OCI-LY7 (cell line): ENCODE data around the gene TM9SF1. TPM values are rescaled to one million over a fixed set of nuclear protein-coding genes. Genes with fewer than 3 reads are reported as not detected.

Experiments
- BruUV-seq: library from RNA; stranded (reverse); fragments of 400-500 nt; replicated peaks from 2 replicates; lab custom pipeline; 2021; lab: Mats Ljungman, UMichigan
- CTCF ChIA-PET: fragments of 300-600 bp; sonication (Branson Sonifier 250); formaldehyde crosslinking; loops from one replicate; lab custom pipeline; 2022; ENCODE audit warnings: antibody characterized with exemption; ENCODE audit not compliant: unreplicated experiment; lab: Charles Lee
- POLR2A ChIA-PET: fragments of 300-600 bp; sonication (Branson Sonifier 250); formaldehyde crosslinking; loops from one replicate; lab custom pipeline; 2022; ENCODE audit warnings: antibody characterized with exemption; lab: Charles Lee
- DNase-seq: peaks from one replicate; pipeline ENCODE4 v3.0.0-alpha.2; 2015; ENCODE audit warnings: low spot score
- H2AFZ ChIP-seq: fragments of 200-600 bp; sonication (generic), shearing (Covaris generic); 2 replicates; pipeline ENCODE4 v1.6.1; 2014; ENCODE audit warnings: mild to moderate bottlenecking, antibody characterized with exemption, low read length, moderate library complexity
- H3K27ac ChIP-seq: fragments of 200-600 bp; sonication (generic); 2 replicates; pipeline ENCODE4 v1.5.1; 2014; ENCODE audit warnings: mixed run types, low read depth, mild to moderate bottlenecking, moderate library complexity, low read length, inconsistent platforms; ENCODE audit not compliant: poor library complexity, severe bottlenecking
- H3K36me3 ChIP-seq: fragments of 200-600 bp; sonication (generic); 2 replicates; pipeline ENCODE4 v1.6.1; 2014; ENCODE audit warnings: mild to moderate bottlenecking, antibody characterized with exemption, low read length, moderate library complexity, mixed read lengths; ENCODE audit not compliant: insufficient read depth
- H3K4me1 ChIP-seq: fragments of 200-600 bp; sonication (generic); 2 replicates; pipeline ENCODE4 v1.5.1; 2014; ENCODE audit warnings: mild to moderate bottlenecking, low read length; ENCODE audit not compliant: insufficient read depth, poor library complexity, severe bottlenecking
- H3K4me2 ChIP-seq: fragments of 200-600 bp; sonication (generic); 2 replicates; pipeline ENCODE4 v1.6.1; 2014; ENCODE audit warnings: mild to moderate bottlenecking, low read length
- H3K4me3 ChIP-seq: fragments of 200-600 bp; sonication (generic); 2 replicates; pipeline ENCODE4 v1.5.1; 2014; ENCODE audit warnings: mild to moderate bottlenecking, low read depth, low read length; ENCODE audit not compliant: poor library complexity, severe bottlenecking
- H3K79me2 ChIP-seq: fragments of 200-600 bp; sonication (generic); 2 replicates; pipeline ENCODE4 v1.6.1; 2016; ENCODE audit warnings: low read depth, mild to moderate bottlenecking, low read length, moderate library complexity, mixed read lengths; ENCODE audit not compliant: insufficient read depth
- H3K9me2 ChIP-seq: fragments of 200-600 bp; sonication (generic); 2 replicates; pipeline ENCODE4 v1.6.1; 2016; ENCODE audit warnings: mild to moderate bottlenecking, low read length, mixed read lengths; ENCODE audit not compliant: insufficient read depth
- H3K9me3 ChIP-seq: fragments of 200-600 bp; sonication (generic); 2 replicates; pipeline ENCODE4 v1.6.1; 2014; ENCODE audit warnings: mild to moderate bottlenecking, mixed run types, low read length, mixed read lengths
- H4K20me1 ChIP-seq: fragments of 200-600 bp; sonication (generic); 2 replicates; pipeline ENCODE4 v1.6.1; 2014; ENCODE audit warnings: mild to moderate bottlenecking, antibody characterized with exemption, low read length, moderate library complexity, mixed read lengths; ENCODE audit not compliant: insufficient read depth
- CTCF ChIP-seq: fragments of 200-600 bp; sonication (generic); conservative IDR thresholded peaks from 2 replicates; pipeline ENCODE4 v1.5.1; 2014; ENCODE audit warnings: mild to moderate bottlenecking, antibody characterized with exemption, low read length, moderate library complexity, mixed read lengths
- EZH2phosphoT487 ChIP-seq: fragments of 200-600 bp; sonication (generic); IDR thresholded peaks from 2 replicates; pipeline ENCODE4 v1.6.1; 2018; ENCODE audit warnings: low read depth, borderline replicate concordance, mild to moderate bottlenecking, mixed run types, antibody characterized with exemption, low read length, moderate library complexity, mixed read lengths
- intact Hi-C: fragments of 100-400 bp; cut with micrococcal nuclease; formaldehyde crosslinking; loops from one replicate; pipeline ENCODE4 v1.10.0; 2022; ENCODE audit not compliant: unreplicated experiment
- total RNA-seq, 2 experiments: library from RNA; depleted of rRNA in 1 of 2; stranded (reverse); fragments of >200 nt in 1 of 2; shearing (Covaris generic) in 1 of 2; gene quantifications; 2 replicates each; pipeline ENCODE4 v1.2.3, GENCODE V29; 2014 to 2022

TM9SF1 gene
- total RNA-seq, 2 experiments from 2014 or later = 23.4 to 27.8 TPM

DNA sequence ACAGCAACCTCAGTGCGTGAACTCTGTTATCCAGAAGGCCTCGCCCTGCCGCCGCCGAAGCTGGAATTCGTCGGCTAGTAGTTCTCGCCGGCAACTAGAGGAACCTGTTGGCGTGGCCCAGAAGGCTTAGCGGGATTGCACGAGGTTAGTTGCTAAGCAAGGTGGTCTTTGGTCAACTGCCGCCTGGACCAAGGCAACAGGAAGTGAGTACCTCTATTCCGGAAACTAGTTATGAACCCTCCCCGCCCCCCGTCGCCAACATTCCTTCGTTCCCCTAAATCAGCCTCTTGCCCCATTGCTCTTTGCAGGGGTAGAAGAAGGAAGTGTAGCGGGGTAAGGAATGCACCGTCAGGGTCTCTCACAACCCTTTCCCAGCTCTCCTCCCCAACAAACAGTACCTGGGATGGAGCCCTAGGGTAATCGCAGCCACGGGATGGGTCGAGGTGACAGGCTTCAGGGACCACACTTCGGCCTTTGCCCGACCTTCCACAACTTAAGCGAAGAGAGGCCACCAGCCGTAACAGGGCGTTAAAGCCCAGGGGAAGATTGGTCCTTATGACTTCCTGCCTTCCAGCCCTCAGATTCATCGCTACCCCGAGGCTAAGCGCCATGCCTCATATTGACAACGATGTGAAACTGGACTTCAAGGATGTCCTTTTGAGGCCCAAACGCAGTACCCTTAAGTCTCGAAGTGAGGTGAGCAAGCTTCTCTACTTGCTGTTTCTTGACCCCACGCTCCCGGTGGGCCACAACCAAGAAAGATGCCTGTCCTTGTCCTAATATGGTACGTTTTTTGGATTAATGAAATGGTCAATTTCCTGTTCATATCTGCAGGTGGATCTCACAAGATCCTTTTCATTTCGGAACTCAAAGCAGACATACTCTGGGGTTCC, 37.6 kb upstream of the TM9SF1 start, which contains the start of gene GMPR2:
TSS of gene GMPR2 (plus strand) at position 285 of the 893 bp plus-strand sequence. CDS start at position 610, 325 bp downstream.
- ChIA-PET POLR2A (interaction anchor here (0.5 to 1.5 kb wide), 4 partner anchors 9 to 116 kb away, joined by 4 to 8 read pairs (median 4); partner anchors contain the start of genes CHMP4A and TINF2), CTCF (interaction anchor here (0.7 kb wide), 1 partner anchor 60 kb away, joined by 3 read pairs; no protein-coding TSS in a partner anchor)
- BruUV-seq = TSS peak; percentile 76
- DNase-seq = peak; percentile 23
- TF ChIP-seq EZH2phosphoT487 = no peak
- TF ChIP-seq CTCF = no peak
- peak within 1 kb of the TSS; percentile 74 for H3K27ac ChIP-seq
- no peaks in the 10 kb centered on the region for H3K9me2 ChIP-seq
- H3K4me3 ChIP-seq = peak within 1 kb of the TSS; percentile 84
- H3K4me2 ChIP-seq = peak within 1 kb of the TSS; percentile 87
- H3K4me1 ChIP-seq = peaks cover 30% of the 10 kb centered on the region
- intact Hi-C loops = loop anchor here (1.0 kb wide), 1 partner anchor 20 kb away; the partner anchor contains the start of gene CHMP4A
- H3K9me3 ChIP-seq = no peaks in the 10 kb centered on the region
- H3K36me3 ChIP-seq = peaks cover 50% of the 10 kb centered on the region
- peak within 1 kb of the TSS; percentile 94 for H2AFZ ChIP-seq
- peaks cover 42% of the 10 kb centered on the region for H3K79me2 ChIP-seq
- no peaks in the 10 kb centered on the region for H4K20me1 ChIP-seq

- no peak for TF ChIP-seq EZH2phosphoT487
- TF ChIP-seq CTCF = no peak
Observed at GRCh38 chr14:24232121-24232644, 36.9 kb upstream of the TM9SF1 start, which contains the start of gene NEDD8. NEDD8 (minus strand) TSS chr14:24232367; CDS start chr14:24232267, 100 bp downstream.

More at GRCh38 chr14:24232121-24232644, 36.9 kb upstream of the TM9SF1 start, which contains the start of gene NEDD8:
- H3K4me2 ChIP-seq = peak within 1 kb of the TSS; percentile 87
- POLR2A ChIA-PET = interaction anchor here (0.5 to 1.5 kb wide), 3 partner anchors 10 to 117 kb away, joined by 4 to 8 read pairs (median 4); partner anchors contain the start of gene TINF2
- peaks cover 30% of the 10 kb centered on the region for H3K4me1 ChIP-seq
- H3K9me2 ChIP-seq = no peaks in the 10 kb centered on the region
- CTCF ChIA-PET = interaction anchor here (0.7 kb wide), 1 partner anchor 61 kb away, joined by 3 read pairs; no protein-coding TSS in a partner anchor
- H3K36me3 ChIP-seq = peaks cover 50% of the 10 kb centered on the region
- peak; percentile 92 for DNase-seq
- intact Hi-C loops = loop anchor here (1.0 kb wide), 1 partner anchor 19 kb away; the partner anchor contains the start of gene CHMP4A
- H4K20me1 ChIP-seq = no peaks in the 10 kb centered on the region
- H3K4me3 ChIP-seq = peak within 1 kb of the TSS; percentile 84
- H3K9me3 ChIP-seq = no peaks in the 10 kb centered on the region
- peak within 1 kb of the TSS; percentile 94 for H2AFZ ChIP-seq
- no TSS peak for BruUV-seq
- H3K79me2 ChIP-seq = peaks cover 48% of the 10 kb centered on the region
- H3K27ac ChIP-seq = peak within 1 kb of the TSS; percentile 74
